Measurements from ENCODE around the gene SCPEP1. TPM values are rescaled to one million over a fixed set of nuclear protein-coding genes. Genes with fewer than 3 reads are reported as not detected.

The SCPEP1 gene
- total RNA-seq, 2 donors from 2014 or later: 71.8 to 85.0 TPM

- no peak for DNase-seq (ENCODE audit: low spot score)
- intact Hi-C loops (cut with DNase I): loop anchor here in 1 of 2 donors (5.0 kb wide), 1 partner anchor 1829 kb away; no protein-coding TSS in a partner anchor
These were observed 43.5 kb downstream of the SCPEP1 start for GRCh38 chr17:57021226-57021940.

- intact Hi-C loops (cut with DNase I): no loop called here
These were observed 47.9 kb downstream of the SCPEP1 start for GRCh38 chr17:57025876-57026275.

GRCh38 chr17:57027852-57028251 is 49.9 kb downstream of the SCPEP1 start:
- intact Hi-C loops (cut with DNase I): no loop called here
- DNase-seq (ENCODE audit: low spot score): no peak

More at GRCh38 chr17:57025876-57026275, 47.9 kb downstream of the SCPEP1 start:
- no peak for DNase-seq (ENCODE audit: low spot score)

- intact Hi-C loops (cut with DNase I): no loop called here
- DNase-seq (ENCODE audit: low spot score): no peak
These were observed 54.4 kb downstream of the SCPEP1 start for GRCh38 chr17:57032343-57032742.

GRCh38 chr17:57033296-57033695 is 55.4 kb downstream of the SCPEP1 start:
- DNase-seq (ENCODE audit: low spot score): no peak
- intact Hi-C loops (cut with DNase I): no loop called here

- DNase-seq (ENCODE audit: low spot score): no peak
- intact Hi-C loops (cut with DNase I): no loop called here
These were observed 57.1 kb downstream of the SCPEP1 start for GRCh38 chr17:57034807-57035754.

GRCh38 chr17:57035971-57036481 is 58.1 kb downstream of the SCPEP1 start:
- intact Hi-C loops (cut with DNase I): no loop called here
- DNase-seq (ENCODE audit: low spot score): no peak

GRCh38 chr17:57037411-57037810 is 59.5 kb downstream of the SCPEP1 start:
- DNase-seq (ENCODE audit: low spot score): no peak
- intact Hi-C loops (cut with DNase I): no loop called here

- intact Hi-C loops (cut with DNase I): no loop called here
- no peak for DNase-seq (ENCODE audit: low spot score)
These were observed 60.6 kb downstream of the SCPEP1 start for GRCh38 chr17:57038486-57038885.

GRCh38 chr17:57040571-57040970 is 62.6 kb downstream of the SCPEP1 start:
- DNase-seq (ENCODE audit: low spot score): no peak
- intact Hi-C loops (cut with DNase I): no loop called here

GRCh38 chr17:57043276-57043675 is 65.3 kb downstream of the SCPEP1 start:
- intact Hi-C loops (cut with DNase I): no loop called here
- DNase-seq (ENCODE audit: low spot score): no peak

- DNase-seq (ENCODE audit: low spot score): peak; percentile 63
- intact Hi-C loops (cut with DNase I): no loop called here
These were observed 67.3 kb downstream of the SCPEP1 start for GRCh38 chr17:57044976-57045867.

GRCh38 chr17:57045868-57046704 is 68.2 kb downstream of the SCPEP1 start:
- intact Hi-C loops (cut with DNase I): no loop called here
- peak; percentile 84 for DNase-seq (ENCODE audit: low spot score)

- DNase-seq (ENCODE audit: low spot score): no peak
- intact Hi-C loops (cut with DNase I): no loop called here
These were observed 68.8 kb downstream of the SCPEP1 start for GRCh38 chr17:57046749-57047148.

- intact Hi-C loops (cut with DNase I): no loop called here
- DNase-seq (ENCODE audit: low spot score): no peak
These were observed 70.2 kb downstream of the SCPEP1 start for GRCh38 chr17:57048096-57048495.

- intact Hi-C loops (cut with DNase I): no loop called here
- DNase-seq (ENCODE audit: low spot score): no peak
These were observed 72.4 kb downstream of the SCPEP1 start for GRCh38 chr17:57050306-57050705.

- intact Hi-C loops (cut with DNase I): no loop called here
These were observed 74.0 kb downstream of the SCPEP1 start for GRCh38 chr17:57051886-57052361.

More at GRCh38 chr17:57051886-57052361, 74.0 kb downstream of the SCPEP1 start:
- DNase-seq (ENCODE audit: low spot score): no peak
